K562 (cell line): ENCODE data around the gene TWSG1. TPM values are rescaled to one million over a fixed set of nuclear protein-coding genes. Genes with fewer than 3 reads are reported as not detected.

ENCODE experiments used
- ASH1L ChIP-seq: fragments of 450-650 bp; IDR thresholded peaks from 2 replicates; pipeline ENCODE4 v1.6.1; 2018; ENCODE audit warnings: borderline replicate concordance, mild to moderate bottlenecking, low read depth; ENCODE audit not compliant: partially characterized antibody
- E2F4 ChIP-seq: sonication (generic); formaldehyde crosslinking; IDR thresholded peaks from 2 replicates; pipeline ENCODE4 v1.8.0; 2022; ENCODE audit warnings: mild to moderate bottlenecking, low read depth, missing genetic modification reagents
- MAX ChIP-seq: sonication (generic); formaldehyde crosslinking; IDR thresholded peaks from 2 replicates; pipeline ENCODE4 v1.9.0; 2022; ENCODE audit warnings: mild to moderate bottlenecking, missing genetic modification reagents
- PBX2 ChIP-seq, 2 experiments: IDR thresholded peaks in 1 of 2; conservative IDR thresholded peaks in 1 of 2; 2 replicates each; pipeline ENCODE4 v1.6.1; 2016; ENCODE audit warnings: low read depth in 2 of 2, mild to moderate bottlenecking in 1 of 2, missing compliant biosample characterization in 1 of 2, missing genetic modification characterization in 1 of 2, moderate library complexity in 1 of 2
- TEAD4 ChIP-seq, 2 experiments: sonication (generic) in 1 of 2; formaldehyde crosslinking in 1 of 2; IDR thresholded peaks; 2 replicates each; pipeline versions ENCODE4 v1.6.1 to v1.8.0; 2012 to 2022; ENCODE audit warnings: borderline replicate concordance in 1 of 2, inconsistent platforms in 1 of 2, low read length in 1 of 2, mild to moderate bottlenecking in 1 of 2, missing genetic modification reagents in 1 of 2
- polyA plus RNA-seq, 8 experiments: library from polyadenylated mRNA; depleted of rRNA in 4 of 8; stranded (reverse) in 5 of 8; unstranded in 3 of 8; fragments of >200 nt; fragmentation: Nextera tagmentation in 2 of 8; fragmentation: Illumina TruSeq in 1 of 8; extraction: Ambion mirVana in 2 of 8; extraction: Trizol in 1 of 8; gene quantifications; 2 replicates each; pipeline versions ENCODE4 v1.2.1 to v1.2.3, GENCODE V29; 2011 to 2014; ENCODE audit warnings: inconsistent platforms in 1 of 8, missing spikeins in 1 of 8
- total RNA-seq, 7 experiments: library from RNA; depleted of rRNA in 6 of 7; stranded (reverse); fragments of >200 nt in 6 of 7; fragmentation: Illumina TruSeq in 2 of 7; extraction: Trizol in 2 of 7; gene quantifications; 2 replicates each; pipeline versions ENCODE4 v1.2.1 to v1.2.3, GENCODE V29; 2011 to 2021; ENCODE audit warnings: low replicate concordance in 1 of 7
- TF ChIP-seq, protein P1 (sequence below): fragments of 450-650 bp; IDR thresholded peaks from 2 replicates; pipeline ENCODE4 v1.6.1; 2017; ENCODE audit warnings: antibody characterized with exemption, mild to moderate bottlenecking
- TF ChIP-seq, protein P2 (sequence below): fragments of 450-650 bp; IDR thresholded peaks from 2 replicates; pipeline ENCODE4 v1.6.1; 2016; ENCODE audit warnings: antibody characterized with exemption

TWSG1 gene
- total and polyA plus RNA-seq, 9 of the 15 experiments (the other 6 are each of a cell fraction or from before 2014, with no cell fraction given) = 10.4 to 37.2 (median 25.1) TPM

DNA sequence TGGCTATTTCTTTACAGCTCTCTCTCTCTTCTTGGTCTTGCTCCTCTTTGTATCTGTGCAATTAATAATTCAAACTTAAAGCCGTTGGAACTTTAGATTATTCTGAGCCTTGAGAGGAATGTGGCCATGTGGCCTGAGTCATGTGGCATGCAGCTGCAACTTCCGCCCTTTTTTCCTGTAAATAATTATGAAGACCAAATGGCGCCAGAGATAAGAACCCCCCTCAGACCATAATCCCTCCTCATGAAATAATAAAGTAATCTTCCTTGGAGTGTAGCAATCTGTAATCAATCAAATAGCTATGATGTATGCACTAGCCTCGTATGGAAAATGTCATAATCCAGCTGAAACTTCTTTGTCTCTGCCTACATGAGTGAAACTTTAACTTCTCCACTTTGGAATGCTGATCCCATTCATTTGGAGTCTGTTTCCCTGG, 13.5 kb upstream of the TWSG1 start (continued):
- TF ChIP-seq, protein P1, sequence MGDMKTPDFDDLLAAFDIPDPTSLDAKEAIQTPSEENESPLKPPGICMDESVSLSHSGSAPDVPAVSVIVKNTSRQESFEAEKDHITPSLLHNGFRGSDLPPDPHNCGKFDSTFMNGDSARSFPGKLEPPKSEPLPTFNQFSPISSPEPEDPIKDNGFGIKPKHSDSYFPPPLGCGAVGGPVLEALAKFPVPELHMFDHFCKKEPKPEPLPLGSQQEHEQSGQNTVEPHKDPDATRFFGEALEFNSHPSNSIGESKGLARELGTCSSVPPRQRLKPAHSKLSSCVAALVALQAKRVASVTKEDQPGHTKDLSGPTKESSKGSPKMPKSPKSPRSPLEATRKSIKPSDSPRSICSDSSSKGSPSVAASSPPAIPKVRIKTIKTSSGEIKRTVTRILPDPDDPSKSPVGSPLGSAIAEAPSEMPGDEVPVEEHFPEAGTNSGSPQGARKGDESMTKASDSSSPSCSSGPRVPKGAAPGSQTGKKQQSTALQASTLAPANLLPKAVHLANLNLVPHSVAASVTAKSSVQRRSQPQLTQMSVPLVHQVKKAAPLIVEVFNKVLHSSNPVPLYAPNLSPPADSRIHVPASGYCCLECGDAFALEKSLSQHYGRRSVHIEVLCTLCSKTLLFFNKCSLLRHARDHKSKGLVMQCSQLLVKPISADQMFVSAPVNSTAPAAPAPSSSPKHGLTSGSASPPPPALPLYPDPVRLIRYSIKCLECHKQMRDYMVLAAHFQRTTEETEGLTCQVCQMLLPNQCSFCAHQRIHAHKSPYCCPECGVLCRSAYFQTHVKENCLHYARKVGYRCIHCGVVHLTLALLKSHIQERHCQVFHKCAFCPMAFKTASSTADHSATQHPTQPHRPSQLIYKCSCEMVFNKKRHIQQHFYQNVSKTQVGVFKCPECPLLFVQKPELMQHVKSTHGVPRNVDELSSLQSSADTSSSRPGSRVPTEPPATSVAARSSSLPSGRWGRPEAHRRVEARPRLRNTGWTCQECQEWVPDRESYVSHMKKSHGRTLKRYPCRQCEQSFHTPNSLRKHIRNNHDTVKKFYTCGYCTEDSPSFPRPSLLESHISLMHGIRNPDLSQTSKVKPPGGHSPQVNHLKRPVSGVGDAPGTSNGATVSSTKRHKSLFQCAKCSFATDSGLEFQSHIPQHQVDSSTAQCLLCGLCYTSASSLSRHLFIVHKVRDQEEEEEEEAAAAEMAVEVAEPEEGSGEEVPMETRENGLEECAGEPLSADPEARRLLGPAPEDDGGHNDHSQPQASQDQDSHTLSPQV = peak; percentile 89
- TF ChIP-seq ASH1L = peak; percentile 59
- peak; percentile 86 for TF ChIP-seq TEAD4 (IDR thresholded peaks at IDR 0.05; ENCODE audit: low read length)
- TF ChIP-seq TEAD4 (CRISPR knock-in tag; IDR thresholded peaks at IDR 0.05; ENCODE audit: borderline replicate concordance) = peak; percentile 56; the same call in 1 of the 2 replicates
- peak; percentile 93 for TF ChIP-seq MAX (CRISPR knock-in tag)
- no peak for TF ChIP-seq PBX2 (CRISPR knock-in tag; IDR thresholded peaks at IDR 0.05; ENCODE audit: low read depth)
- TF ChIP-seq PBX2 (tag; conservative IDR thresholded peaks at IDR 0.05; ENCODE audit: low read depth) = 0 out of 2 replicates have a peak, but pooled peaks have one; percentile 23
- no peak for TF ChIP-seq E2F4 (CRISPR knock-in tag)
- TF ChIP-seq, protein P2, sequence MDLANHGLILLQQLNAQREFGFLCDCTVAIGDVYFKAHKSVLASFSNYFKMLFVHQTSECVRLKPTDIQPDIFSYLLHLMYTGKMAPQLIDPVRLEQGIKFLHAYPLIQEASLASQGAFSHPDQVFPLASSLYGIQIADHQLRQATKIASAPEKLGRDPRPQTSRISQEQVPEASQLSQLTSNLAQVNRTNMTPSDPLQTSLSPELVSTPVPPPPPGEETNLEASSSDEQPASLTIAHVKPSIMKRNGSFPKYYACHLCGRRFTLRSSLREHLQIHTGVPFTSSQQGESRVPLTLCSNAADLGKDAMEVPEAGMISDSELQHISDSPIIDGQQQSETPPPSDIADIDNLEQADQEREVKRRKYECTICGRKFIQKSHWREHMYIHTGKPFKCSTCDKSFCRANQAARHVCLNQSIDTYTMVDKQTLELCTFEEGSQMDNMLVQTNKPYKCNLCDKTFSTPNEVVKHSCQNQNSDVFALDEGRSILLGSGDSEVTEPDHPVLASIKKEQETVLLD = no peak
- TF ChIP-seq, all 486 proteins: peak for 91
